HL-60 (cell line): Measurements from ENCODE around the gene USP48.

ENCODE experiments used
- DNase-seq, 2 experiments: peaks; one replicate each; pipeline ENCODE4 v3.0.0-alpha.2; 2010 to 2020; ENCODE audit warnings: low read depth in 1 of 2, low spot score in 1 of 2
- H3K27ac ChIP-seq: fragments of 250-450 bp; sonication (Bioruptor Pico); replicated peaks from 2 replicates; pipeline ENCODE4 v1.5.1; 2020; ENCODE audit warnings: mild to moderate bottlenecking, moderate library complexity
- H3K27me3 ChIP-seq: fragments of 250-450 bp; sonication (Bioruptor Pico); 2 replicates; pipeline ENCODE4 v1.5.1; 2021; ENCODE audit warnings: mild to moderate bottlenecking, moderate library complexity; ENCODE audit not compliant: insufficient read depth, poor library complexity, severe bottlenecking
- H3K4me3 ChIP-seq: replicated peaks from 2 replicates; pipeline ENCODE4 v1.5.1; 2011; ENCODE audit warnings: mild to moderate bottlenecking, control low read depth, low read length; ENCODE audit not compliant: insufficient read depth
- CTCF ChIP-seq: IDR thresholded peaks from one replicate; pipeline ENCODE4 v1.5.1; 2011; ENCODE audit warnings: low read length, control low read depth, inconsistent platforms; ENCODE audit not compliant: insufficient read depth
- GABPA ChIP-seq: IDR thresholded peaks from 2 replicates; pipeline ENCODE4 v1.6.1; 2012; ENCODE audit warnings: low read depth
- POLR2AphosphoS5 ChIP-seq: IDR thresholded peaks from 2 replicates; pipeline ENCODE4 v1.6.1; 2012; ENCODE audit warnings: low read depth
- REST ChIP-seq: IDR thresholded peaks from 2 replicates; pipeline ENCODE4 v1.6.1; 2012; ENCODE audit warnings: low read depth; ENCODE audit not compliant: insufficient replicate concordance
- SPI1 ChIP-seq: IDR thresholded peaks from 2 replicates; pipeline ENCODE4 v1.6.1; 2012; ENCODE audit warnings: low read depth, mild to moderate bottlenecking, borderline replicate concordance

Gene USP48

GRCh38 chr1:21829294-21829693 lies 46.3 kb upstream of the USP48 start:
- H3K27ac ChIP-seq: no peak overlapping the region
- no peaks in the 10 kb centered on the region for H3K27me3 ChIP-seq
- TF ChIP-seq GABPA: no peak
- no peak for TF ChIP-seq SPI1
- TF ChIP-seq POLR2AphosphoS5: no peak
- TF ChIP-seq REST: no peak
- no peak for TF ChIP-seq CTCF
- no peak for DNase-seq
- no peak overlapping the region for H3K4me3 ChIP-seq

DNA sequence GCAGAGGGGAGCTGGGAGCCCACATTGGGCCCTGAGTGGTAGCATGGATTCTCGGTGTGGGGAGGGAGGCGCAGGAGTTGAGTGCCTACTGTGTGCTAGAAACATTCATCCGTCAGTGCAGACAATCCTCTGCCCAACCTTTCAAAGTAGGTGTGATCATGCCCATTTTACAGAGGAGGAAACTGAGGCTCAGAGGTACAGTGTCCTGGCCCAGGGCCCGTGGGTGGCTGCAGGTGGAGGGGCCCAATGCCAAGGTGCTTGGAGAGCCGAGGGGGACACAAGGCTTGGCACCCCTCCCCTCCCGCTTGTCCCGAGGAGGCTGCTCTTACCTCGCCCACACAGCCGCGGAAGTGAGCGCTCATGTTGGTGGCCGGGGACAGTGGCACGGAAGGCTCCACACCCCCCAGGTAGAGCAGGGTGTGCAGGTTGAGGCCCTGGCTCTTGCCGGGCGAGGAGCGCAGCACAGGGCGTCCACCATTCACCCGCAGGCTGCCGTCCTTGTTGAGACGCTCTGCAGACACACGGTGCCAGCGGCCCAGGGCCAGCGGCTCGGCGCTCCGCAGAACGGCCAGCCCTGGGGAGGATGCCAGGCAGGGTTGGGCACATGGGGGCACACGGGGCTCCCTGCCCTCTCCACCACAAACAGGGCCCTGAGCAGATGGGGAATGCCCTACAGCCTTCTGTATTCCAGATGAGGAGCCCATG lies 45.7 kb upstream of the USP48 start:
- Histone ChIP-seq H3K4me3 (no peak overlapping the region), H3K27me3 (no peaks in the 10 kb centered on the region), H3K27ac (no peak overlapping the region)
- no peak for TF ChIP-seq GABPA
- TF ChIP-seq SPI1: no peak
- TF ChIP-seq POLR2AphosphoS5: no peak
- no peak for TF ChIP-seq REST
- TF ChIP-seq CTCF: no peak
- no peak for DNase-seq

GRCh38 chr1:21828075-21828474 lies 45.1 kb upstream of the USP48 start:
- no peak for DNase-seq
- Histone ChIP-seq H3K27me3 (no peaks in the 10 kb centered on the region), H3K4me3 (no peak overlapping the region), H3K27ac (no peak overlapping the region)
- no peak for TF ChIP-seq REST
- TF ChIP-seq POLR2AphosphoS5: no peak
- no peak for TF ChIP-seq CTCF
- no peak for TF ChIP-seq GABPA
- TF ChIP-seq SPI1: no peak
